GM19328 (cell line): ENCODE results near the gene SLCO1A2.

Experiments
- ATAC-seq: cut with Tn5 transposase; IDR thresholded peaks from one replicate; pipeline ENCODE4 v1.9.1; 2021; ENCODE audit warnings: mild to moderate bottlenecking, moderate library complexity; ENCODE audit not compliant: unreplicated experiment

Gene SLCO1A2

DNA sequence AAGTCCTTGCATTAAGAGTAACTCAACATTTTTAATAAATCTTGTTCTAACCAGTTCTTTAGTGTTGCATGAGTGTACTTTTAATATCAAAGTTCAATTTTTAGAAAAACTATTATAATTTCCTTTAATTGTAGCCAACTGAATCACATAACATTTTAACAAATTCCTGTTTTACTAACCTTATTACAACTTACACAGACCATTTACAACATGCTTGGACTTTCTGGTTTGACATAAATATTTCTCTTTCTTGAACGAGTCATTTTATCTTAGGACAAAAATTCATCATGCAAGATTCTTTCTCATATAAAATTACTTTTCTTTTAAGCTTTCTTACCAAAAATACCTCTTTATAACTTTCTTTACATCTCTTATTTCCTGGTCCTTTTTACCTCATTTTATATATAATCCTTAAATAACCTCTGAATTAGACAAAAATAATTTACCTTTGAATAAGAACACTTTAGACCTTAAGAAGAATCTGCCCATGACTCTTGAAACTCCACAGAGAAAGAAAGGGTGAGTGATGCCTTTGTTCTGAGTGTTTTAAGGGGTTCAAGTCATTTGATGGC is 3.9 kb downstream of the SLCO1A2 start:
- ATAC-seq = no peak

GRCh38 chr12:21328578-21328977 is 6.1 kb downstream of the SLCO1A2 start:
- no peak for ATAC-seq

GRCh38 chr12:21324551-21324950 is 10.2 kb downstream of the SLCO1A2 start:
- no peak for ATAC-seq

- ATAC-seq = no peak
These were observed 11.0 kb downstream of the SLCO1A2 start for GRCh38 chr12:21323736-21324135.

DNA sequence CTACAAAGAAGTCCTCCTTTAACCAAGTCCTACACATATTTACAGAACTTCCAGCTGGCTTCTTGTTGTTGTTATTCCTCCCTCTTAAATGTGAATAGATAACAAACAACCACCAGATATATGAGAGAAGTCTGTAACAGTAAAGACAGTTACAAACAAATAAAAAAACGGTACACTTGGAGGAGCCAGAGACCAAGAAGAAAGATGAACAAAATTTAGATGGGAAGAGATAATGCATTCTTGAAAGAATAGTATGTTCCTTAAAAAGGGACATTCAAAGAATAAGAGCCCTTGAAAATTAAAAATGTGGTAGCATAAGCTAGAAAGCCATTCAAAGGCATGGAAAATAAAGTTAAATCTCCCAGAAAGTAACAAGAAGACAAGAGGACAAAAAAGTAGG is 25.9 kb downstream of the SLCO1A2 start:
- no peak for ATAC-seq

DNA sequence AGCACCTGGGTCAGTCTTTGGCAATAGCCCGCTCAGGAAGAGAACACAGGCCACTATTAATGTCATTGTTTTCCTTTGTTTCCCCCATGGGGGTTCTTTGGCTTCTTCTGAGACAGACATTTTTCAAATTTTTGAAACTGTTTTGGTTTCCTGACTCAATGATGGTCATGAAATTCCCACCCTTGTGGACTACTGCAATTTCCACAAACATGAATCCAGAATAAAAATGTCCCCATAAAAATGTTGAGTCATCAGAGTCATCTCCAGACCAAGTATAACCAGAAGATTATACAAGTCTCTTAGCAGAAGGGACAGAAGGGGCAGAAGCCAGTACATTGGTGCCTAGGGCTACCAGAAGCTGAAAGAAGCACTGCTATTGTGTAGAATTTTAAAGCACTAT is 29.1 kb downstream of the SLCO1A2 start:
- ATAC-seq = no peak

GRCh38 chr12:21300632-21301031 is 34.1 kb downstream of the SLCO1A2 start:
- ATAC-seq = no peak

GRCh38 chr12:21296751-21297406 is 37.8 kb downstream of the SLCO1A2 start:
- peak; percentile 61 for ATAC-seq

DNA sequence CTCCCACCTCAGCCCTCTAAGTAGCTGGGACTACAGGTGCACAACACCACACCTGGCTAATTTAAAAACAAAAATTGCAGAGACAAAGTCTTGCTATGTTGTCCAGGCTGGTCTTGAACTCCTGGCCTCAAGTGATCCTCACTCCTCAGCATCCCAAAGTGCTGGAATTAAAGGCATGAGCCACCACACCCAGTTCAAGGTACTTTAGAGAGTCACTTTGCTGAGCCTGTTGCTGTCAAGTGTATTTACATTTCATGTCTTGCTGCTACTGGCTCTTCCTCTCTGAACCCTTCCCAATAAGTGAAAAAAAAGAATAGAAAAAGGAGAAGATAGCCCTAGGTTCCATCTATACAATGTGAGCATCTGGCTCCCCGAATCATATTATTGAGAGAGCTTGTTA is 38.4 kb downstream of the SLCO1A2 start:
- ATAC-seq = no peak

DNA sequence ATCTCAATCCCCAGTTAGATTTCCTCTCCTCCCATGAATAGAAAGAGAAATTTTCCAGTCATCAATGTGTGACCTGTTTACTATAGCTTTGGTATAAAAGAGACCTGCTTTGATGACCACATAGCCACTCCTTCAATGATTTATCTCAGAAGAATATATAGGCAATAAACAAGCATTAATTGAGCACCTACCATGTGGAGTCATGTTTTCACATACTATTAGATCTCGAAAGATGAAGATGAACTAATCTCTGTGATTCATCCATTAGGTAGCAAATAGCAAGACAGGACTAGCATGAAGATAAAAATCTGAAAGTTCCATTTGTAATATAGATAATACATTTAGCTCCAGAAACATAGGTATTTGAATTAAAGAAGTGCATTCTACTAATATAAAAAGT is 40.5 kb downstream of the SLCO1A2 start:
- ATAC-seq = no peak

DNA sequence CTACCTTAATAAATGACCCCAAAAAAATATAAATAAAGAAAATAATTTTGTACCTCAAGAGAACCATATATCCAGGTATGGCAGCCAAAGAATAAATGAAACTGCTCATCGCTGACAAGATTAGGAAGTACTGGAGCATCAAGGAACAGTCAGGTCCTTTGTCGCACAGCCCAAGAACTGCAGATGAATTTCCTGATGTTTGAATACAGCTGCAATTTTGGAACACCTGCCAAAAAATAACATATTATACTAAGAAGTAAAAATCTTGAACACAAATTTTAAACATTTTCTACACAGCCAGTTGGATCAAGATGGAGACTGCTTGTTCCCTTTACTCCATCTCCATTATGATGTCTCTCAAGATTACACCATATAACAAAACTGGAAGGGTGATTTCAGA is 42.6 kb downstream of the SLCO1A2 start:
- ATAC-seq = no peak

DNA sequence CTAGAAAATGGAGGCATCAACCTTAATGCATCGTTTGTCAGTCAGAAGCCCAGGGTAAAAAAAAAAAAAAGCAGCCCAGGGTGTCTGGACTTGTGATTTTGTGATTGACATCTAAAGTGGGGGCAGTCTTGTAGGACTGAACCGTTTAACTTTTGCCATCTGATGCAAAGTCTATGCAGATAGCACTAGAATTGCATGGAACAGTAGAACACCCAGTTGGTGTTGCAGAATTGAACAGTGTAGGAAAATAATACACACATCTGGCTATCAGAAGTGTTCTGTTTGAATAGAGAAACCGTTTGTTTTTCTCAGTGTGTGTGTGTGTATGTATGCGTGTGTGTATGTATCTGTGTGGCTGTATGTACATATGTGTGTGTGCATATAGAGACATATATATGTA is 45.0 kb downstream of the SLCO1A2 start:
- no peak for ATAC-seq

GRCh38 chr12:21276826-21277225 is 57.9 kb downstream of the SLCO1A2 start:
- no peak for ATAC-seq

DNA sequence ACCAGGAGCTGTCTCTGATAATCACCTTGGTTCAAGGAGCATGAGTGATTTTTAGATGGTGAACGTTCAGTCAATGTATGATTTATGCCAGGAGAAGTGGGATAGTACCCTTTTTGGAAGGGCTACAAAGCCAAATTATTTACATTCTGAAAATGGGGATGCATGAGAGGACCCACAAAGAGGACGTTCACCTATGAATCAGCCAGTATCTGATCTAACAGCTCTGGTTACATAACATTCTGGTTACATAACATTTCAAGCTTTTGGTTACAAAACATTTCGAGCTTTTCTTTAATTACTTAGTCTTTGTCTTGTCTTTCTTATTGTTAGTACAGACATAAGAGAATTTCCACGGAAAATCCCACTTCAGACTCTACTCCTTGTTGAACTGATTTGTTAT is 68.8 kb downstream of the SLCO1A2 start:
- ATAC-seq = no peak

- ATAC-seq = no peak
These were observed 70.5 kb downstream of the SLCO1A2 start for GRCh38 chr12:21264232-21264631.

DNA sequence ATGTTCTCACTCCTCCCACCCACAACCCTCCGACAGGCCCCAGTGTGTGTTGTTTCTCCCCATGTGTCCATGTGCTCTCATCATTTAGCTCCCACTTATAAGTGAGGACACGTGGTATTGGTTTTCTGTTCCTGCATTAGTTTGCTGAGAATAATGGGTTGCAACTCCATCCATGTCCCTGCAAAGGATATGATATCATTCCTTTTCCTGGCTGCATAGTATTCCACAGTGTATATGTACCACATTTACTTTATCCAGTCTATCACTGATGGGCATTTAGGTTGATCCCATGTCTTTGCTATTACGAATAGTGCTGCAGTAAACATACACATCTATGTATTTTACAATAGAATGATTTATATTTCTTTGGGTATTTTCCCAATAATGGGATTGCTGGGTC is 77.5 kb downstream of the SLCO1A2 start:
- ATAC-seq = no peak

- no peak for ATAC-seq
These were observed 82.6 kb downstream of the SLCO1A2 start for GRCh38 chr12:21252070-21252469.

DNA sequence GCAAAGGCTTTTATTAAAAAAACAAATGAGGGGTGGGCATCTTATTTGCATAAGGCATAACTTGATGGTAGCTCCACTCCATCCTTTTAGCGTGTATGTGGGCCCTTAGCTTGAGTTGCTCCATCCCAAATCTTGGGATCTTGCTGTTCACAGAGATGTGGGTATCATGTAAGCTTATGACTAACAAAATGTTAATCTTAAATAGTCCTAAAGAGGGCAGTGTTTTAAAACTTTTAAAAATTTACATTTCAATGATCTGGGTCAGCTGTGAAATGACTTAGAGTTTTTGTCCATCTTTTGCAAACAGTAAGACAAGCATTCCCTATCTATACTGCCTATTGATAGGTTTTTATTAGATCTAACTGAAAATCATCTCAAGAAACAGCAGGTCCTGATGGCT is 86.0 kb downstream of the SLCO1A2 start:
- no peak for ATAC-seq

DNA sequence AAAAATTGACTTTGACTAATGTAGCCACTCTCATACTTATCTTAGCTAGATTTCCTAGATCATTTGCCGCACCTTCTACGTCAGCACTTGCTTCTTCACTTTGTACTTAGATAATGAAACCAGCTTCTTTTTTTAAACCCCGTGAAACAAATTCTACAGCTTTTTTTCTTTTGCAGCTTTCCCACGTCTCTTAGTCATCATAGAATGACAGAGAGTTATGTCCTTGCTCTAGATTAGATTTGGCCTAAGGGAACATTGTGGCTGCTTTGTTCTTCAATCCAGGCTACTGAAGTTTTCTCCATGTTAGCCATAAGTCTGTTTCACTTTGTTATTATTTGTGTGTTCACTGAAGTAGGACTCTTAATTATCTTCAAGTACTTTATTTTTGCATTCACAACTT is 94.9 kb downstream of the SLCO1A2 start:
- ATAC-seq = no peak

- ATAC-seq = no peak
These were observed 100.3 kb downstream of the SLCO1A2 start for GRCh38 chr12:21234395-21234794.

- ATAC-seq = no peak
These were observed 110.8 kb downstream of the SLCO1A2 start for GRCh38 chr12:21223930-21224329.

DNA sequence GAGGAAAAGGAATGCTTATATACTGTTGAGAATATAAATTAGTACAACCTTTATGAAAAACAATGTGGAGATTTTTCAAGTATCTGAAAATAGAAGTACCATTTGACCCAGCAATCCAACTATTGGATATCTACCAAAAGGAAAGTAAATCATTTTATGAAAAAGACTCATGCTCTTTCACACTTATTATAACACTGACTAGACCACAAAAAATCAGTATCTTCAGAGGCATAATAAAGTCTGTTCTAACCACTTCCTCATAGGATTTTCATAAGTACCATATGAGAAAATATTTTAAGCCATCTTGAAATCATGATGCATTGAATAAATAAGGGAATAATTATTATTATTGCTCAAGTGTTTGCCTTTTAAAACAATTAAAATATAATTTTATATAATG is 112.9 kb downstream of the SLCO1A2 start:
- ATAC-seq = no peak

DNA sequence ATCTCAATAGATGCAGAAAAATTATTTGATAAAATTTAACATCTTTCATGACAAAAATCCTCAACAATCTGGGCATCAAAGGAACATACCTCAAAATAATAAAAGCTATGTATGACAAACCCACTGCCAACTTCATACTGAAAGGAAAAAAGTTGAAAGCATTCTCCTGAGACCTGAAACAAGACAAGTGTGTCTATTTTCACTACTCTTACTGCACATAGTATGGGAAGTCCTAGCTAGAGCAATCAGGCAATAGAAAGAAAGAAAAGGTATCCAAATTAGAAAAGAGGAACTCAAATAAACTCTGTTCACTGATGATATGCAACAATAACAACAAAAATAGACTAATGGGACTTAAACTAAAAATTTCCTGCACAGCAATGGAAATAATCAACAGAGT is 113.6 kb downstream of the SLCO1A2 start:
- no peak for ATAC-seq
